Heart left ventricle (tissue), 16 donors: ENCODE data around the gene KRI1. TPM values are rescaled to one million over a fixed set of nuclear protein-coding genes. Genes with fewer than 3 reads are reported as not detected.
"Not testable (repeated sequence)": the region's sequence is repeated elsewhere in the genome, so short reads cannot be mapped to it uniquely, and the experiment has no call there.

Experiments
- ATAC-seq, 4 donors: fragments of 200-7000 bp; cut with Tn5 transposase; one replicate each; pipeline ENCODE4 v1.9.1; 2020 to 2022; ENCODE audit warnings: moderate library complexity in 4 of 4, mild to moderate bottlenecking in 3 of 4, moderate number of reproducible peaks in 1 of 4
- DNase-seq, 5 donors: peaks; one replicate each; pipeline ENCODE4 v3.0.0-alpha.2; 2020
- H3K27ac ChIP-seq, 12 donors: fragments of 200-600 bp; sonication (generic) in 4 of 12; one replicate each; pipeline versions ENCODE4 v1.5.0 to v1.8.0; 2016 to 2022; ENCODE audit warnings: mild to moderate bottlenecking in 2 of 12
- H3K27me3 ChIP-seq, 9 donors: fragments of 200-600 bp; sonication (generic) in 2 of 9; one replicate each; pipeline versions ENCODE4 v1.5.1 to v1.8.0; 2016 to 2022; ENCODE audit warnings: mild to moderate bottlenecking in 3 of 9
- H3K36me3 ChIP-seq, 9 donors: fragments of 200-600 bp; sonication (generic) in 2 of 9; one replicate each; pipeline versions ENCODE4 v1.5.0 to v1.8.0; 2018 to 2022; ENCODE audit warnings: mild to moderate bottlenecking in 2 of 9
- H3K4me1 ChIP-seq, 12 donors: fragments of 200-600 bp; sonication (generic) in 4 of 12; one replicate each; pipeline versions ENCODE4 v1.5.0 to v1.8.0; 2016 to 2022; ENCODE audit warnings: mild to moderate bottlenecking in 3 of 12
- H3K4me3 ChIP-seq, 12 donors: fragments of 200-600 bp; sonication (generic) in 4 of 12; one replicate each; pipeline versions ENCODE4 v1.5.0 to v1.8.0; 2017 to 2022; ENCODE audit warnings: mild to moderate bottlenecking in 9 of 12, moderate library complexity in 4 of 12
- H3K9me3 ChIP-seq, 12 donors: fragments of 200-600 bp; sonication (generic) in 4 of 12; one replicate each; pipeline versions ENCODE4 v1.5.0 to v1.8.0; 2016 to 2022; ENCODE audit warnings: mild to moderate bottlenecking in 1 of 12
- CTCF ChIP-seq, 12 donors: fragments of 200-600 bp; sonication (generic) in 4 of 12; IDR thresholded peaks; one replicate each; pipeline versions ENCODE4 v1.5.0 to v1.8.0; 2018 to 2022; ENCODE audit warnings: antibody characterized with exemption in 12 of 12, mild to moderate bottlenecking in 5 of 12
- POLR2A ChIP-seq, 2 donors: fragments of 450-650 bp; IDR thresholded peaks; one replicate each; pipeline ENCODE4 v1.6.1; 2017; ENCODE audit warnings: antibody characterized with exemption in 2 of 2, mild to moderate bottlenecking in 2 of 2, moderate library complexity in 2 of 2
- WGBS, 4 donors: extraction: QIAGEN DNeasy Blood & Tissue Kit in 2 of 4; methylation state at CpG; one replicate each; pipeline versions ENCODE4 v1.1.5 to v1.1.7; 2013 to 2018; 5-methylcytosine and 5-hydroxymethylcytosine counted together
- intact Hi-C, 10 donors: fragments of 100-400 bp; cut with DNase I; formaldehyde crosslinking; loops; one replicate each; pipeline versions ENCODE4 v1.11.1 to v1.14.2; 2022
- polyA plus RNA-seq, 2 donors: library from polyadenylated mRNA; stranded (reverse); fragments of 200-250 nt; gene quantifications; one replicate each; pipeline ENCODE4 v1.2.3, GENCODE V29; 2013
- total RNA-seq, 9 donors: library from RNA; depleted of rRNA in 2 of 9; stranded (reverse); fragments of >200 nt in 2 of 9; fragmentation: NEBNext Ultra II Directional in 3 of 9; extraction: Animal tissue kit (Norgen Biotek cat#: 25700) in 3 of 9; gene quantifications; one replicate each; pipeline versions ENCODE4 v1.1.0 to v1.2.4, GENCODE V29; 2016 to 2023
- donor health status: ischemic (EF 13 %, LVEDD 7.1; RV severe dilation, severe dysfunction).
- donor health status: healthy with polysubstance abuse.
- donor health status: DM: no; HTN: yes; CAD: no.
- donor health status: DM: no; HTN: no; CAD: no.
- donor health status: ischemic (EF 25% LVEDD 6.9; RV normal size, moderate dysfunction).
- donor health status: ischemic (EF 25% LVEDD 5.7; RV mildly dilated, moderate dysfunction).
- donor health status: healthy.
- donor health status: DM: yes; HTN: yes; CAD: no.
- donor health status: ischemic (EF 35%, LVEDD 5.7; RV mildly dilated, moderate dysfunction).
- donor health status: nonischemic (EF 11% LVEDD 7.7; RV severe dilation, severe dysfunction).
- donor health status: DM: yes; HTN: yes; CAD: no.
- donor health status: PGD.
- donor health status: ischemic (EF 29% LVEDD 5.4; RV normal size, mild dysfunction).
- donor health status: nonischemic (EF 23%, LVEDD 6.1; RV moderate dilation, normal function).

KRI1 gene
- total and polyA plus RNA-seq, 11 donors = 6.7 to 15.0 (median 10.4) TPM

GRCh38 chr19:10577951-10578350 lies 12.1 kb upstream of the KRI1 start:
- H3K27ac ChIP-seq = no peak overlapping the region
- no peaks in the 10 kb centered on the region for H3K27me3 ChIP-seq
- peaks cover 0 to 6% (median 3%) of the 10 kb centered on the region in 12 donors for H3K4me1 ChIP-seq
- no peaks in the 10 kb centered on the region for H3K9me3 ChIP-seq
- WGBS, 4 donors = 82 to 97% (median 96%) methylated on average over 6 of the region's 6 CpGs
- DNase-seq (no peak), ATAC-seq (no peak)
- intact Hi-C loops = loop anchor here in 1 of 10 donors (10.0 kb wide), 1 partner anchor 173 kb away; the partner anchor contains the start of gene CDC37
- no peaks in the 10 kb centered on the region for H3K36me3 ChIP-seq
- no peak overlapping the region for H3K4me3 ChIP-seq
- TF ChIP-seq POLR2A (IDR thresholded peaks at IDR 0.05) (no peak), CTCF (IDR thresholded peaks at IDR 0.05) (no peak)

- ATAC-seq = no peak
- Histone ChIP-seq H3K27ac (no peak overlapping the region), H3K4me1 (peaks cover 0 to 9% (median 0%) of the 10 kb centered on the region in 12 donors), H3K4me3 (no peak overlapping the region), H3K36me3 (no peaks in the 10 kb centered on the region), H3K9me3 (no peaks in the 10 kb centered on the region), H3K27me3 (no peaks in the 10 kb centered on the region)
- DNase-seq = no peak
- intact Hi-C loops = loop anchor here in 1 of 10 donors (10.0 kb wide), 1 partner anchor 170 kb away; the partner anchor contains the start of gene CDC37
- TF ChIP-seq POLR2A (IDR thresholded peaks at IDR 0.05) = no peak
- no peak for TF ChIP-seq CTCF (IDR thresholded peaks at IDR 0.05)
- WGBS, 4 donors = 77 to 82% (median 78%) methylated on average over 5 to 6 of the region's 6 CpGs
Observed at GRCh38 chr19:10575011-10575716, 9.4 kb upstream of the KRI1 start.

- intact Hi-C loops = loop anchor here in 2 of 10 donors (5.0 to 10.0 kb wide), 2 partner anchors 87 to 170 kb away; partner anchors contain the start of gene CDC37 (in 1 of the 2)
Observed at GRCh38 chr19:10574462-10574861, 8.7 kb upstream of the KRI1 start.

GRCh38 chr19:10573793-10574192 lies 8.0 kb upstream of the KRI1 start:
- H3K27me3 ChIP-seq, DNase-seq, H3K36me3 ChIP-seq, H3K4me3 ChIP-seq, ATAC-seq, H3K9me3 ChIP-seq, H3K27ac ChIP-seq: not testable (repeated sequence)
- intact Hi-C loops = loop anchor here in 3 of 10 donors (2.0 to 10.0 kb wide), 3 partner anchors 86 to 169 kb away; partner anchors contain the start of gene CDC37 (in 1 of the 3)
- 86 to 93% (median 92%) methylated on average over 6 of the region's 6 CpGs for WGBS, 4 donors
- peaks cover 5 to 19% (median 8%) of the 10 kb centered on the region in 12 donors for H3K4me1 ChIP-seq

More at GRCh38 chr19:10574462-10574861, 8.7 kb upstream of the KRI1 start:
- DNase-seq (no peak), ATAC-seq (peak in 1 of 4 donors; percentile 10)
- no peak for TF ChIP-seq CTCF (IDR thresholded peaks at IDR 0.05)
- no peak for TF ChIP-seq POLR2A (IDR thresholded peaks at IDR 0.05)
- Histone ChIP-seq H3K4me3 (no peak overlapping the region), H3K27ac (no peak overlapping the region), H3K27me3 (no peaks in the 10 kb centered on the region), H3K36me3 (no peaks in the 10 kb centered on the region), H3K9me3 (no peaks in the 10 kb centered on the region), H3K4me1 (peaks cover 2 to 15% (median 4%) of the 10 kb centered on the region in 12 donors)
- WGBS, 4 donors = 83 to 85% (median 84%) methylated on average over 8 of the region's 8 CpGs
